Activated CD8-positive, alpha-beta memory T cell treated with anti-CD3 and anti-CD28 coated beads, Interleukin-2, amount 50 U/mL, for 48 hours (primary cell): ENCODE measurements around the gene FCHSD2.

ENCODE experiments used
- DNase-seq: peaks from one replicate; pipeline ENCODE4 v3.0.0-alpha.2; 2020

Gene FCHSD2

GRCh38 chr11:72962084-72962483 is 180.0 kb downstream of the FCHSD2 start:
- no peak for DNase-seq

GRCh38 chr11:72959998-72960731 is 182.0 kb downstream of the FCHSD2 start:
- no peak for DNase-seq

GRCh38 chr11:72958791-72959190 is 183.3 kb downstream of the FCHSD2 start:
- no peak for DNase-seq

GRCh38 chr11:72955466-72955865 is 186.7 kb downstream of the FCHSD2 start:
- DNase-seq: no peak

- DNase-seq: no peak
Measured at GRCh38 chr11:72954860-72955259, 187.3 kb downstream of the FCHSD2 start.

GRCh38 chr11:72953637-72954036 is 188.5 kb downstream of the FCHSD2 start:
- DNase-seq: no peak

GRCh38 chr11:72951888-72952287 is 190.2 kb downstream of the FCHSD2 start:
- DNase-seq: no peak

- no peak for DNase-seq
Measured at GRCh38 chr11:72951193-72951592, 190.9 kb downstream of the FCHSD2 start.

GRCh38 chr11:72950685-72951084 is 191.4 kb downstream of the FCHSD2 start:
- DNase-seq: no peak

GRCh38 chr11:72947229-72947628 is 194.9 kb downstream of the FCHSD2 start:
- DNase-seq: no peak

- no peak for DNase-seq
Measured at GRCh38 chr11:72943664-72944063, 198.5 kb downstream of the FCHSD2 start.

GRCh38 chr11:72940417-72940816 is 201.7 kb downstream of the FCHSD2 start:
- DNase-seq: no peak

- DNase-seq: no peak
Measured at GRCh38 chr11:72939031-72939430, 203.1 kb downstream of the FCHSD2 start.

- no peak for DNase-seq
Measured at GRCh38 chr11:72937439-72937838, 204.7 kb downstream of the FCHSD2 start.

GRCh38 chr11:72935700-72936099 is 206.4 kb downstream of the FCHSD2 start:
- no peak for DNase-seq

GRCh38 chr11:72932132-72932570 is 210.0 kb downstream of the FCHSD2 start:
- no peak for DNase-seq

- DNase-seq: no peak
Measured at GRCh38 chr11:72930008-72930407, 212.1 kb downstream of the FCHSD2 start.

- no peak for DNase-seq
Measured at GRCh38 chr11:72929256-72929655, 212.9 kb downstream of the FCHSD2 start.

- DNase-seq: no peak
Measured at GRCh38 chr11:72927380-72927779, 214.7 kb downstream of the FCHSD2 start.

- DNase-seq: no peak
Measured at GRCh38 chr11:72926076-72926475, 216.0 kb downstream of the FCHSD2 start.

- DNase-seq: no peak
Measured at GRCh38 chr11:72925656-72926055, 216.5 kb downstream of the FCHSD2 start.

- no peak for DNase-seq
Measured at GRCh38 chr11:72924568-72925190, 217.4 kb downstream of the FCHSD2 start.

- DNase-seq: no peak
Measured at GRCh38 chr11:72921028-72921716, 220.9 kb downstream of the FCHSD2 start.

GRCh38 chr11:72920001-72920400 is 222.1 kb downstream of the FCHSD2 start:
- DNase-seq: no peak
